ENCODE data around the gene MAN1C1. TPM values are rescaled to one million over a fixed set of nuclear protein-coding genes. Genes with fewer than 3 reads are reported as not detected.
A peak's percentile ranks its signal among the peaks of the same experiment; 100 is the strongest.

The MAN1C1 gene
- total RNA-seq, 1 experiment from 2014 or later: 1.5 TPM

DNA sequence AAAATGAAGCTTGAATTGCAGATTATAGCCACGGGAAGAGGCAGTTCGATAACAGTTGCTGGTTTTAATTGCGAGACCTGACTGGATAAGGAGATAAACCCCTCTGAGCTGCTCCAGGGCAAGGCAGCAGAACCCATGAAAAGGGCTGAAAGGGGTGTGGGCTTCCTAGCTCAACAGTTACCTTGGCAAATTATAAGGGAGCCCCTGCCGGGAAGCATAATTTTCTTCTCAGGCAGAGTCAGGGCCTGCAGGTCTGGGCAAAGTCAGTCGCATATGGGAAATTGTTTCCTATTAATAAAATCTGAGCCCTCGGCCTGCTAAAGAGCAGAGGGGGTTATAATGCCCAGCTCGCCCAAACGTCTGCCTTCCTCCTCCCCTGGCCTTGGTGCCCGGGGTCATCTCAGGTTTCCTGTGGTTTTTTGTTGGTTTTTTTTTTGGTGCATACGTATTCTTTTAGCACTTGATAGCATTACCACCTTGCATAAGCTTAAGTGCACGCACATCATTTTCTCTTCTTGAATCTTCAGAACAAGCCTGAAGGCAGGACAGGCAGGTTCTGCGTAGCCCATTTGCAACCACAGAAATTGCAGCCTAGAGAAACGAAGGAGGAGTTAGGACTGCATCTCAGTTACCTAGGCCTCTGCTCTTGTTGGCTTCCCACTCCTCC is 149.5 kb downstream of the MAN1C1 start:
- ChIA-PET POLR2A (no interaction called here), CTCF (interaction anchor here (0.7 kb wide), 1 partner anchor 157 kb away, joined by 4 read pairs; no protein-coding TSS in a partner anchor)
- in situ Hi-C loops (cut with HindIII; ENCODE audit: low pct_unique_long_range_greater_than_20kb, low sequenced_read_pairs): no loop called here
- DNase-seq (ENCODE audit: low read depth, low spot score) (no peak), ATAC-seq (no peak)
- no TSS peak for BruUV-seq (replicated peaks)
- no peaks in the 10 kb centered on the region for H3K4me1 ChIP-seq (ENCODE audit: control insufficient read depth, insufficient read depth, low read length)
- no peaks in the 10 kb centered on the region for H3K9me3 ChIP-seq (ENCODE audit: control insufficient read depth, insufficient read depth, low read depth, low read length)
- intact Hi-C loops (cut with micrococcal nuclease; ENCODE audit: unreplicated experiment): no loop called here
- no peak overlapping the region for H3K4me3 ChIP-seq (ENCODE audit: low read depth in 2 of 2, low read length in 2 of 2)
- H3K27ac ChIP-seq (ENCODE audit: low read length): no peak overlapping the region
- H3K27me3 ChIP-seq (ENCODE audit: control insufficient read depth, insufficient read depth, low read length): no peaks in the 10 kb centered on the region
- no peaks in the 10 kb centered on the region for H3K36me3 ChIP-seq (ENCODE audit: control insufficient read depth, insufficient read depth, low read length)
- TF ChIP-seq, protein P1, sequence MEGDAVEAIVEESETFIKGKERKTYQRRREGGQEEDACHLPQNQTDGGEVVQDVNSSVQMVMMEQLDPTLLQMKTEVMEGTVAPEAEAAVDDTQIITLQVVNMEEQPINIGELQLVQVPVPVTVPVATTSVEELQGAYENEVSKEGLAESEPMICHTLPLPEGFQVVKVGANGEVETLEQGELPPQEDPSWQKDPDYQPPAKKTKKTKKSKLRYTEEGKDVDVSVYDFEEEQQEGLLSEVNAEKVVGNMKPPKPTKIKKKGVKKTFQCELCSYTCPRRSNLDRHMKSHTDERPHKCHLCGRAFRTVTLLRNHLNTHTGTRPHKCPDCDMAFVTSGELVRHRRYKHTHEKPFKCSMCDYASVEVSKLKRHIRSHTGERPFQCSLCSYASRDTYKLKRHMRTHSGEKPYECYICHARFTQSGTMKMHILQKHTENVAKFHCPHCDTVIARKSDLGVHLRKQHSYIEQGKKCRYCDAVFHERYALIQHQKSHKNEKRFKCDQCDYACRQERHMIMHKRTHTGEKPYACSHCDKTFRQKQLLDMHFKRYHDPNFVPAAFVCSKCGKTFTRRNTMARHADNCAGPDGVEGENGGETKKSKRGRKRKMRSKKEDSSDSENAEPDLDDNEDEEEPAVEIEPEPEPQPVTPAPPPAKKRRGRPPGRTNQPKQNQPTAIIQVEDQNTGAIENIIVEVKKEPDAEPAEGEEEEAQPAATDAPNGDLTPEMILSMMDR (IDR thresholded peaks at IDR 0.05): no peak
- TF ChIP-seq, protein P2, sequence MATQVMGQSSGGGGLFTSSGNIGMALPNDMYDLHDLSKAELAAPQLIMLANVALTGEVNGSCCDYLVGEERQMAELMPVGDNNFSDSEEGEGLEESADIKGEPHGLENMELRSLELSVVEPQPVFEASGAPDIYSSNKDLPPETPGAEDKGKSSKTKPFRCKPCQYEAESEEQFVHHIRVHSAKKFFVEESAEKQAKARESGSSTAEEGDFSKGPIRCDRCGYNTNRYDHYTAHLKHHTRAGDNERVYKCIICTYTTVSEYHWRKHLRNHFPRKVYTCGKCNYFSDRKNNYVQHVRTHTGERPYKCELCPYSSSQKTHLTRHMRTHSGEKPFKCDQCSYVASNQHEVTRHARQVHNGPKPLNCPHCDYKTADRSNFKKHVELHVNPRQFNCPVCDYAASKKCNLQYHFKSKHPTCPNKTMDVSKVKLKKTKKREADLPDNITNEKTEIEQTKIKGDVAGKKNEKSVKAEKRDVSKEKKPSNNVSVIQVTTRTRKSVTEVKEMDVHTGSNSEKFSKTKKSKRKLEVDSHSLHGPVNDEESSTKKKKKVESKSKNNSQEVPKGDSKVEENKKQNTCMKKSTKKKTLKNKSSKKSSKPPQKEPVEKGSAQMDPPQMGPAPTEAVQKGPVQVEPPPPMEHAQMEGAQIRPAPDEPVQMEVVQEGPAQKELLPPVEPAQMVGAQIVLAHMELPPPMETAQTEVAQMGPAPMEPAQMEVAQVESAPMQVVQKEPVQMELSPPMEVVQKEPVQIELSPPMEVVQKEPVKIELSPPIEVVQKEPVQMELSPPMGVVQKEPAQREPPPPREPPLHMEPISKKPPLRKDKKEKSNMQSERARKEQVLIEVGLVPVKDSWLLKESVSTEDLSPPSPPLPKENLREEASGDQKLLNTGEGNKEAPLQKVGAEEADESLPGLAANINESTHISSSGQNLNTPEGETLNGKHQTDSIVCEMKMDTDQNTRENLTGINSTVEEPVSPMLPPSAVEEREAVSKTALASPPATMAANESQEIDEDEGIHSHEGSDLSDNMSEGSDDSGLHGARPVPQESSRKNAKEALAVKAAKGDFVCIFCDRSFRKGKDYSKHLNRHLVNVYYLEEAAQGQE (IDR thresholded peaks at IDR 0.05; ENCODE audit: insufficient read depth in 1 of 2, low read depth in 2 of 2, low read length in 1 of 2): no peak

DNA sequence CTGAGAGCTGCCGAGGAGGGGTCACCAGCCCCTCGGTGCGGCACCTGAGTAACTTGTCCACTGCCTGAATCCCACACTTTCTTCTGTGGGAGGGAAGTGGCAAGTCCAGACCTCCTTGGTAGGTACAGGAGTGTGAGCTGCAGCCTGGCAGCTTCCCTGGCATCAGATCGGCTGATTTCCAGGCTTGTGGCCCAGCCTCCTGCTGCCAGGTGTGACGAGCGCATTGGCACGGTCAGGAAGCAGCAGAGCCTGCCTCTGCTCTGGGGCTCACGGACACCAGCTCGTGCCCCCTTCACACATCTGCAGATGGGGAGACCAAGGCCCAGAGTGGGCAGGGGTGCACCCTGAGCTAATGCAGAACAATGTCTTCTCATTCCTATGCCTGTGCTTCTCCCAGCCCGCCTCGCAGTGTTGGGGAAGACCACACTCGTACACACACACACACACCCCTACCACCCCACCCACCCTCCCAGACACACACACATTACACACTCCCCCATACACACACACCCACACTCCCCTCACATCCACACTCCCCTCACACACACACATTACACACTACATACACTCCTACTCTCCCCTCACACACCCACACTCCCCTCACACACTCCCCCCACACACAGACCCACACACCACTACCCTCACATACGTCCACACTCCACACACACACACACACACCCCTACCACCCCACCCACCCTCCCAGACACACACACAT is 150.3 kb downstream of the MAN1C1 start:
- CTCF ChIA-PET: interaction anchor here (0.7 kb wide), 1 partner anchor 158 kb away, joined by 4 read pairs; no protein-coding TSS in a partner anchor
- no peak overlapping the region for H3K27ac ChIP-seq (ENCODE audit: low read length)
- H3K4me1 ChIP-seq (ENCODE audit: control insufficient read depth, insufficient read depth, low read length): no peaks in the 10 kb centered on the region
- ATAC-seq (peak; percentile 47), DNase-seq (ENCODE audit: low read depth, low spot score) (no peak)
- no peaks in the 10 kb centered on the region for H3K9me3 ChIP-seq (ENCODE audit: control insufficient read depth, insufficient read depth, low read depth, low read length)
- TF ChIP-seq, protein P2 (IDR thresholded peaks at IDR 0.05; ENCODE audit: insufficient read depth in 1 of 2, low read depth in 2 of 2, low read length in 1 of 2): no peak
- TF ChIP-seq TCF7L2 (IDR thresholded peaks at IDR 0.05; ENCODE audit: low read depth, low read length) (no peak), SIN3A (IDR thresholded peaks at IDR 0.05; ENCODE audit: borderline replicate concordance, insufficient read depth, low read depth, low read length) (no peak), POLR2AphosphoS5 (IDR thresholded peaks at IDR 0.05; ENCODE audit: low read depth, low read length) (no peak)
- TF ChIP-seq, protein P1 (IDR thresholded peaks at IDR 0.05): no peak
- no TSS peak for BruUV-seq (replicated peaks)
- in situ Hi-C loops (cut with HindIII; ENCODE audit: low pct_unique_long_range_greater_than_20kb, low sequenced_read_pairs): no loop called here
- no peak overlapping the region for H3K4me3 ChIP-seq (ENCODE audit: low read depth in 2 of 2, low read length in 2 of 2)
- no peaks in the 10 kb centered on the region for H3K27me3 ChIP-seq (ENCODE audit: control insufficient read depth, insufficient read depth, low read length)
- intact Hi-C loops (cut with micrococcal nuclease; ENCODE audit: unreplicated experiment): no loop called here
- POLR2A ChIA-PET: no interaction called here
- no peaks in the 10 kb centered on the region for H3K36me3 ChIP-seq (ENCODE audit: control insufficient read depth, insufficient read depth, low read length)
